Measurements from ENCODE around the gene MBOAT2. TPM values are rescaled to one million over a fixed set of nuclear protein-coding genes. Genes with fewer than 3 reads are reported as not detected.

MBOAT2 gene
- total and polyA plus RNA-seq, 11 donors = 4.5 to 34.9 (median 16.1) TPM

- no peak for ATAC-seq
- intact Hi-C loops (cut with DNase I) = no loop called here
- Histone ChIP-seq H3K27ac (no peak overlapping the region), H3K36me3 (no peaks in the 10 kb centered on the region), H3K4me3 (no peak overlapping the region), H3K9me3 (no peaks in the 10 kb centered on the region), H3K27me3 (peaks cover 0 to 3% (median 0%) of the 10 kb centered on the region in 9 donors), H3K4me1 (no peaks in the 10 kb centered on the region)
- TF ChIP-seq CTCF (IDR thresholded peaks at IDR 0.05) (no peak), POLR2A (IDR thresholded peaks at IDR 0.05) (no peak)
- DNase-seq = no peak
These were observed 21.1 kb upstream of the MBOAT2 start for GRCh38 chr2:9024575-9024974.

- H3K36me3 ChIP-seq = no peaks in the 10 kb centered on the region
- no peak for TF ChIP-seq CTCF (IDR thresholded peaks at IDR 0.05)
- TF ChIP-seq POLR2A (IDR thresholded peaks at IDR 0.05) = no peak
- 75 to 98% (median 91%) methylated on average over 1 of the region's 1 CpG for WGBS, 4 donors
- no peaks in the 10 kb centered on the region for H3K27me3 ChIP-seq
- intact Hi-C loops (cut with DNase I) = no loop called here
- no peak for ATAC-seq
- no peaks in the 10 kb centered on the region for H3K9me3 ChIP-seq
- no peaks in the 10 kb centered on the region for H3K4me1 ChIP-seq
- DNase-seq = no peak
- no peak overlapping the region for H3K27ac ChIP-seq
- H3K4me3 ChIP-seq = no peak overlapping the region
These were observed 18.2 kb upstream of the MBOAT2 start for GRCh38 chr2:9021563-9022211.

- DNase-seq (no peak), ATAC-seq (no peak)
- Histone ChIP-seq H3K9me3 (no peaks in the 10 kb centered on the region), H3K4me3 (no peak overlapping the region), H3K27ac (no peak overlapping the region), H3K4me1 (no peaks in the 10 kb centered on the region), H3K36me3 (no peaks in the 10 kb centered on the region), H3K27me3 (no peaks in the 10 kb centered on the region)
- TF ChIP-seq CTCF (IDR thresholded peaks at IDR 0.05) (no peak), POLR2A (IDR thresholded peaks at IDR 0.05) (no peak)
- 88 to 92% (median 89%) methylated on average over 5 of the region's 5 CpGs for WGBS, 4 donors
- intact Hi-C loops (cut with DNase I) = no loop called here
These were observed 16.8 kb upstream of the MBOAT2 start for GRCh38 chr2:9020267-9020666.

GRCh38 chr2:9018534-9018933 is 15.1 kb upstream of the MBOAT2 start:
- ATAC-seq (no peak), DNase-seq (no peak)
- Histone ChIP-seq H3K27ac (no peak overlapping the region), H3K9me3 (no peaks in the 10 kb centered on the region), H3K27me3 (no peaks in the 10 kb centered on the region), H3K4me1 (no peaks in the 10 kb centered on the region), H3K4me3 (no peak overlapping the region), H3K36me3 (no peaks in the 10 kb centered on the region)
- TF ChIP-seq CTCF (IDR thresholded peaks at IDR 0.05) (no peak), POLR2A (IDR thresholded peaks at IDR 0.05) (no peak)
- 78 to 93% (median 87%) methylated on average over 7 of the region's 7 CpGs for WGBS, 4 donors
- intact Hi-C loops (cut with DNase I) = no loop called here
